Jurkat, Clone E6-1 (cell line): Measurements from ENCODE around the gene SYCP1.

ENCODE experiments used
- DNase-seq: peaks from one replicate; pipeline ENCODE4 v3.0.0-alpha.2; 2011; ENCODE audit warnings: low read depth, low spot score
- H3K4me3 ChIP-seq: 2 replicates; pipeline ENCODE4 v1.5.1; 2011; ENCODE audit warnings: mild to moderate bottlenecking, low read length, control low read depth, moderate library complexity

SYCP1 gene

GRCh38 chr1:115041654-115042053, 187.0 kb downstream of the SYCP1 start:
- no peak overlapping the region for H3K4me3 ChIP-seq
- DNase-seq: no peak
